Hematopoietic multipotent progenitor cell treated with erythropoietin and hydrocortisone succinate and interleukin-3 and kit ligand, for 17 days (in vitro differentiated cells): Measurements from ENCODE around the gene ETV1.

Experiments
- DNase-seq: peaks from one replicate; pipeline ENCODE4 v3.0.0-alpha.2; 2015; ENCODE audit warnings: low spot score

ETV1 gene

GRCh38 chr7:13986208-13986607, 3.3 kb downstream of the ETV1 start:
- no peak for DNase-seq

DNA sequence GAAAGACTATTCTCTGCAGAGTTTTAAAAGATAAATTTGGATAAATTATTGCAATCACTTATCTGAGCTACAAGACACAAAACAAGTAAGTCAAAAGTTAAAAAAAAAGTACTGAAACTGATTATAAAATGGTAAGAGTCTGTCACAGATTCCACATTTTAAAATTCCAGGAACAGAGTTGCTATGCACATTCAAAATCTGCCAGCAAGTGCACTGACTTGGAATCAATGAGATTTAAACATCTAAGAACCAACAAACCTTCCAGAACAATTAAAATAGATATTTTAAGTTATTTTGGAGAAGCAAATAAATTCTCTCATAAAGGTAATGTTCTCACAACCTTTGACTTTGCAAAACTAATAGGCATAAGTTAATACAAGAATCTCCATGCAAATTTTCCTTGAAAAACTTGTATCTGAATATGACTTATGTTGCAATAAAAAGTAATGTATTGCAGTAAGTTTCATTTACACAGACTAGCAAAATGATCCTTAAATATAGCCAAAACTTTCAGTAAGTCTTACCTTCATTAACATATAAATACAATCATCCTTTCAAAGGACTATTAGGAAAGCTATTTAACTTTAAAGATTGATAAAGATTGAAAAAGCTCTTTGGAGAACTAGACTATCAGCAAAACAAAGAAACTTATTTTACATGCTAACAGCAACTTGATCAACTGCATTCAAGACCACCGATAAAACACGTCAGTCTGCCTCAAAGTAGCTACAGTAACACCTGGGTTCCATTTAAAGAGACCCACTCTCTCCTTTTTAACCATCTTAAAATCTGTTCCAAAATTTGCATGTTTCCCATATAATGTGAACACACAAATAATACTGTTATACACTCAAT, 4.4 kb downstream of the ETV1 start:
- DNase-seq = no peak

- no peak for DNase-seq
Measured at GRCh38 chr7:13984061-13984460, 5.4 kb downstream of the ETV1 start.

GRCh38 chr7:13982940-13983677, 6.4 kb downstream of the ETV1 start:
- DNase-seq = no peak

GRCh38 chr7:13981070-13981469, 8.4 kb downstream of the ETV1 start:
- no peak for DNase-seq

- no peak for DNase-seq
Measured at GRCh38 chr7:13980474-13980873, 9.0 kb downstream of the ETV1 start.

- DNase-seq = no peak
Measured at GRCh38 chr7:13979671-13980435, 9.6 kb downstream of the ETV1 start.

DNA sequence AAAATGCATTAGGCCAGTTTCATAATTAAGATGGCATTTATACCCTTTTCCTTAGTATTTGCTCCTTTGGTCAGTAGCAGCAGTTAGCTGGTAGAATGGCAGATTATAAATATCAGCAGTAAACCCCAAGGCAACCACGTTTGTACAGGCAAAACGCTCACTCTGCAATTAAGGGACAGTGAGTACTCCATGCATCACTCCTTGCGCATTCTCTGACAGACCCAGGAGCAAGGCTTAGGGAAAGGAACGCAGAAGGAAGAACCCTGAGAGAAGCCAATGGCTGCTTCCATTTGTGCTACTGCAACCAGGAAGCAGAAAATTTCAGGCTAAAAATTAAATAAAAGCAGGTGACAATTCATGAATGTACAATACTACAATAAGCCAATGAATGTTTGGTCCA, 12.9 kb downstream of the ETV1 start:
- no peak for DNase-seq

DNA sequence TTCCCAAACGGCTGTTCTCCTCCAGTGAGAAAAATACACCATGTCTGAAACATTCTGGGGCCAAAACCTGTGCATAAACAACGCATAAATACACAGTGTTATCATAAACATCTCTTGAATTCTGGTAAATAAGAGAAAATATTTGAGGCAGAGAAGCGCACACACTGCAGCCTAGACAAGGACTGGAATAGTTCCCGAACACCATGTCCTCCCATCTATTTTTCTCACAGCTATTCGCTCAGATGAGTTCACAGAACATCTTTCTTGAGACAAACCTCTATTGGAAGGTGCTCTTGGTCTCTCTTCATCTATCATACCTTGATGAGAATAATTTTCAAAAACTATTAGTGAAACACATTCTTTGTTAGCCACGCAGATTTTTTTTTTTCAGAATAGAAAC, 24.4 kb downstream of the ETV1 start:
- DNase-seq = no peak

DNA sequence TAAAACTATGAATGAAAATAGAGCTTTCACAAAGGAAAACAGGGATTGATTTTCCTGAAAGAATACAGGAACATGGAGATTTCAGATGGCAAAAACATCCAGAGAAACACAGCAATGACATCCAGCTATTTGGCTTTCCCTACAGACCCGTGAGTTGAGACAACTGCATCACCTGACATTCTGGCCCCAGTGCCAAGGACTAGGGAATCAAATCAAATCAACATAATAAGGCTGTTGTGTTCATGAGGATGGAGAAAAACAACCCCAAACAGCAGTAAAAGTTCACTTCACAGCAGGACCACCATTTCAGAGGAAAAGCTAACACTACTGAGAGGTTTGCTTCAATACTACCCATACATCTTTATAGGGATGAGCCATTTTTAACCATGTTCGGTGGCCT, 25.5 kb downstream of the ETV1 start:
- no peak for DNase-seq

GRCh38 chr7:13955494-13955893, 34.0 kb downstream of the ETV1 start:
- DNase-seq = no peak

DNA sequence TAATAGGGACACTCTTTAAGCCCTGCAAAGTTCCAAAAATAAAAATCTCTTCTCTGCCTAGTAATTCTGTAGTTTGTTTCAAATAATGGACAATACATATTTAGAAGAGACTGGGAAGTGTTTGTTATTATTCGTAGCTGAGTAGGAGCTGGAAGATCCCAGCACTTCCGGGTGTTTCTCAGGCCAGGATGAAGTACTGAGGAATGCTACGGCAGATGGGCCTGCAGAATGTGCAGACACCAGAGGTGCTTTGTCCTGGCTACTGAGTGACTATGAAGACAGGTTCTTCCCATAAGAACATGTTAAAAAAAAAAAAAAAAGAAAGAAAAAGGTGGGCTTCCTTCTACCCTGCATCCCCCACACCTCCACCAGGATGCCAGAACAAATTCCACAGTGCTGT, 36.1 kb downstream of the ETV1 start:
- DNase-seq = no peak

DNA sequence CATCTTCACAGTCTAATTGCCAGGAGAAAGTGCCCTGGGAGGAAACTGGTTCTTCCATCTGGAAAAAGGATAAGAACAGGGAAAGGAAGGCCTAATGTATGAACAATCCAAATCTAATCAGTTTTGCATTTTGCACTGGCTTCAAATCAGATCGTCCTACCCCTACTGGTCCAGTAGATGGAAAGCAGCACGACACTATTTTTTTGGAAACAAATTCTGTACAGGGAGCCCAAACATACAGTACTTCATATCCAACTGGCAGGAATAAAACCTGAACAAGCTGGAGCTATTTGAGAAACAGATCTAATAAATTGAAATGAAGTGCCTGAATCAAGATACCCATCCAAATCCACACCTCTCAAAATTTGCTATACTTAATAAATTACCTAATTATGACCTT, 36.5 kb downstream of the ETV1 start:
- no peak for DNase-seq

GRCh38 chr7:13949939-13950338, 39.5 kb downstream of the ETV1 start:
- DNase-seq = no peak

GRCh38 chr7:13949445-13949844, 40.0 kb downstream of the ETV1 start:
- no peak for DNase-seq

- no peak for DNase-seq
Measured at GRCh38 chr7:13948019-13948801, 41.3 kb downstream of the ETV1 start.

GRCh38 chr7:13947535-13947934, 41.9 kb downstream of the ETV1 start:
- DNase-seq = no peak

GRCh38 chr7:13946181-13946580, 43.3 kb downstream of the ETV1 start:
- no peak for DNase-seq

DNA sequence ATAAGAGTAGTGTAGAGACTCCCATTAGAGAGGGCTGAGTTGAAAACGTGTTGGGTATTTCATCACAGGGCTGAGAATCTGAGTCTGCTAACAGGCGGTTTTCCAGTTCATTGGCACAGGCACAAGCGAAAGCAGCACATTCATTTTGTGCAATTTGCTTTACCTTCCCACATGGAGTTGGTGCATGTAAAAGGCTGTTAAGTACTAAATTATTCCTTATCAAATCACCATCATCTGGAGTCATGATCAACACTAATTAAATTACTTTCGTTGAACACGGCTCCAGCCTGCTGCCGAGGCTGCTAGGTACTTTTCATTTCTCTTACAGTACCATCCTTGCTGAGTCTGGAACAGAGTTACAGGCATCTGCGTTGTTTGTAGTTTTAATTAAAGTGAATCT, 43.8 kb downstream of the ETV1 start:
- no peak for DNase-seq

DNA sequence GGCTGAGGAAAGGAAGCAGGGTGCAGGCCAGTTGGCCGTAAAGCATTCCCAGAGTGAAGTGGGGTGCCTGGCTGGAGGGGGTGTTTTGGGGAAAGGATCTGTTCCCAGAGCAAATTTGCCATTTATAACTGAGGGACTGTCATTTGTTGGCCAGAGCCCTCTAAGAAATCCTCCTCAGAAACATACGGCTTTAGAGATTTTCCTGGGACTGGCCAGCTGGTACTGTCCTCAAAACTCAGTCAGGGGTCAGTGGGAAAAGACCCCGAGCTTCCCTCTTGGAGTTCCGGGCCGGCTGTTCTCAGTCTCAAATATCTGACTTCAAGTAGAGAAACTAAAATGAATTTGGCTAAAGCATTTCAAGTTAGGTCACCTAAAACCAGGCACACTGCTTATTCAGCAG, 55.9 kb downstream of the ETV1 start:
- DNase-seq = no peak

- DNase-seq = no peak
Measured at GRCh38 chr7:13933091-13933490, 56.4 kb downstream of the ETV1 start.

DNA sequence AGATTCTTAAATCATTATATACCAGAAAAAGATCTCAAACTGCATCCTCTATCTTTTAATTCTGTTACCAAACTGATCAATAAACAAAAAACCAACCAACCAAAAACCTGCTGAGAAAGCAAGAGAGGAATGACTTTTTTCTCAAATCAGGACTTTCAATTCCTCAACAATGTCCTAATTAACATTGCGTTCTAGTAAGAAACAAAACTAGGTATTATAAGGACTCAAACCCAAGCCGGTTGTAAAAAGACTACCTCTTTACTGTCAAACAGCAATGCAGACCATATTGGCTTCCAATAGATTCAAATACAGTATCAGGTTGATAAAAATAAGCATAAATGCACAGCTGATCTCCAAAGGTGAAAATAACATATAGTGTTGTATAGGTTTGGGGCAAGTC, 57.3 kb downstream of the ETV1 start:
- no peak for DNase-seq
